ENCODE results near the gene RAE1.

Gene RAE1, protein sequence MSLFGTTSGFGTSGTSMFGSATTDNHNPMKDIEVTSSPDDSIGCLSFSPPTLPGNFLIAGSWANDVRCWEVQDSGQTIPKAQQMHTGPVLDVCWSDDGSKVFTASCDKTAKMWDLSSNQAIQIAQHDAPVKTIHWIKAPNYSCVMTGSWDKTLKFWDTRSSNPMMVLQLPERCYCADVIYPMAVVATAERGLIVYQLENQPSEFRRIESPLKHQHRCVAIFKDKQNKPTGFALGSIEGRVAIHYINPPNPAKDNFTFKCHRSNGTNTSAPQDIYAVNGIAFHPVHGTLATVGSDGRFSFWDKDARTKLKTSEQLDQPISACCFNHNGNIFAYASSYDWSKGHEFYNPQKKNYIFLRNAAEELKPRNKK

DNA sequence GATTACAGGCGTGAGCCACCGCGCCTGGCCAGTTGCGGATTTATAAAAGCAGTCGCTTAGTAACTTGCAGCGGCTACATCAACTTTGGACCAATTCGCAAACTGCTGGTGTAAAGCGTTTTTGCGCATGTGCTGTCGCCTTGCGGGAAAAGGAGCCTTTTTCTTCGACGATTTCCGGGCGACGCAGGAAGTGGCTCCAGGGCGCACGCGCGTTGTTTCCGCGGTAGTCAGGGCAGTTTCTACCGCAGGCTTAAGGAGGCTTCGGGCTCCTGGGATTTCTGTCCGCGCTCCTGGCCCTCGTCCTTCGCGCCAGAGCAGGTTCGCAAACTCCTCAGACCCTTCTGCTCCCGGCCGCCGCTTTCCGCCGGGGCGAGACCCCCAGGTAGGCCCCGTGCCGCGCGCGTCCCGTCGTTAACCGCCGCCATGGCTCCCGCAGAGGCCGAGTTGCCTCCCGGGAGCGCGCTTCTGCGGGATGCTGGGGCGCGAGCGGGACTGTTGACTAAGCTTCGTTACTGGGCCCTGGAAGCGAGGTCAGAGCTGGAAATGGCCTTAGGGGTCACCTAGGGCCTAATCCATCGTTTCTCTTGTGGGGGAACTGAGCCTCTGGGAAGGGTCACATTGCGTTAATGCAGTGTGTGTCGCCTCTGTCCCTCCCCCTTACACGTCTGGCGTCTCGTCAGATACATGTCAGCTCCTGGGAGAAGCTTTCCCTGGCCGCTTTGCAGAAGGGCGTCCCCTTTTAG is at the start of gene RAE1:
TSS of gene RAE1 (plus strand) at position 214 of the 742 bp plus-strand sequence. CDS start 2,784 bp downstream, outside the sequence.
- peak; percentile 89 for DNase-seq (ENCODE audit: low read depth)

DNA sequence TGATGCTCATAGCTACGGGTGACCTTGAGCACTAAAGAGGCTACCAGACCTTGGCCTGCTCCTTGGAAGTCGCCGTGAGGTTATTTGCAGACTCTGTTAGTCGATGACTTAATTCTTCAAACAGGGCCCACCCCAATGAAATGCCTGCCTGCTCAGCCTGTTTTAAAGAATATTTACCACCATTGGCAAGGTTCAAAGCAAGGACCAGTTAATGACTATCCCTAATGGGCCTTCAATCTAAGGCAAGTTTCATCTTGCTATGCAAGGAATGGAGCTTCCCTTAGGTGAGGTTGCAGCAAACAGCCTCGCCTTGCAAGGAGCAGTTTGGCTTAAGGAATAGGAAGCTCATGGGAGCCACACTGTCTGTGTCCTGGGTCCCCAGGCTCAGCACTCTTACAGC is 44.3 kb upstream of the RAE1 start:
- no peak for DNase-seq (ENCODE audit: low read depth)

DNA sequence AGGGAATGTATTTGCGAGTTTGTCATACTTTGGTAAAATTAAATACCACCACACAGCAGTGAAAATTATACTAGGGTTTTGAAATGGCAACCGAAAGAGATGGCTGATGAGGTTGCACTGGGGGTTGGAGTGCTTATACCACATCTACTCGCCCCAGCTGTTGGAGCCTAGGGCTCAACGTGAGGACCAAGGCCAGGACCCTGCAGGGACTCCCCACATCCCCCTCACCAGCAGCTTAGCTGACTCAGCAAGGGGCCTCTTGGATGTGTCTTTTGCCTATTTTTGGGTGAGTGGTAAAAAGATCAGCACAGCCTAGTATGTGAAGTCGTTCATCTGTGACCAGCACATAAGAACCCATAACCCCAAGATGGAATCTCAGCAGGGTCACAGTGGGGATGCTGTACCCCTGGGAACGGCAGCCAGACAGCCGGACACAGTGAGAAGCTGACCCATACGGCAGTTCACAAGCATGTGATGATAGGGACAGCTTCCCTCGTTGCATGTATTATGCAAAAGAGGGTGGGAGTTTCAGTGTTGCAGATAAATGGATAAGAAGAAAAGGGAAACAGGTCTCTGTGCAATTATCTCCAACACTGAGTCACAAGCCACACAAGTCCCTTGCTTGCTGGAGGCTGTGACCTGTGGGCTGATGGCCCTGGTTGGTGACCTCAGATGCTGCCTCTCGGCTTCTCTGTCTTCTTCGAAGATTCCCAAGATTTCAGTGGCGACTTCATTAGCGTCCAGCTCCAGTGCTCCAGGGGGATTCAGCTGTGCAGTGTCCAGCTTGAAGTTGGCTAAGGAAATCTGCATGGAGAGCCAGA is 42.4 kb upstream of the RAE1 start:
- DNase-seq (ENCODE audit: low read depth), result no peak

DNA sequence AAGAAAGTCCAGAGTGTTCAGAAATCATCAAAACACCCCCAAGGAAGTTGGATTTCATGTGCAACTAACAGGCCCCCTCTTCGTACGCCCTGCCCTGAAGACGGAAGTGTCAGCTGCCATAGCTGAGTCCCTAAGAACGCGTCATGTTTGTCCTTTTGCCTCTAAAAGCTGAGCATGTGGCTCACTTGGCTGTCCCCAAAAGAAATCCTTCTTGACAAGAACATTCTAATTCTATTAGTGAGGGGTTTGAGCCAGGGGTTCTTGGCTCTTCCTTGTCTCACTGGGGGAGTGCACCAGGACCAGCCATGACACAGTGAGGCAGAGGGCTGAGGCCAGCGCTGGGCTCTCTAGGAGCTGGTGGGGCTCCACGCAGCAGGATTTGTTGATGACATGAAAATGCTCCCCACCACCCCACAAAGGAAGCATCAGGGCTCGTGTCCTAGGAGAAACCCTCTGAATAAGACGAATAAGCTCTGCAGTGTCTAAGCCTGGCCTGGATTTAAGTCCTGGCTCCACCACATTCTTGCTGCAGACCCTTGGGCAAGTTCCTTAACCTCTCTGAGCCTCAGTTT is 41.4 kb upstream of the RAE1 start:
- DNase-seq (ENCODE audit: low read depth), result no peak

DNA sequence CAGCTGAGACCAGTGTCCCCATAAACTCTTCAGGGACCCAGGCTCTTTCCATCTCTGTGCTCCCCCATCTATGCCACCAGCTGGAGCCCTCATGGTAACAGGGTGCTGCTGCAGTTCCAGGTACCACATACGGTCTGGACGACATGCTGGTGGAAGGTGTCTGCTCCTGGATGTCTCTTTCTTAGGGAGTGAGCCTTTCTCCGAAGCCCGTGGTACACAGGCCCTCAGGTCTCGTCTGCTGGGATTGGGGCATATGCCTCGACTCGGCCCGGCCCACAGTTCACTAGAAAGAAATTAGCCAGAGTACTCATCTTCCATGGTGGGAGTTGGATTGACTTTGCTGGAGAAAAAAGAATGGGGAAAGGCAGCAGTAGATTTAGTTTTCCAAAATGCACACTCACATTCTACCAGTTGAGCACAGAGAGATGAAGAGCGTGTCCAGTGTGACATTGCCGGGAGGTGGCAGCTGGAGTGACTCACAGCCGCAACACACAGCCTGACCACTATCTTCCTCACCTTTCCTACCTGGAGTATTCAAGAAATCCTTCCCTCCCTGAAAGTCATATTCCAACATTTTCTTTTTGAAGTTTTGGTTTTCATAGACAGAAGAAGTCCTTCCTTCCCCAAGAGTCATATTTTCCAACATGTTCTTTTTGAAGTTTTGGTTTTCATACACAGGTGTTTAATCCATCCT is 40.1 kb upstream of the RAE1 start:
- no peak for DNase-seq (ENCODE audit: low read depth)

DNA sequence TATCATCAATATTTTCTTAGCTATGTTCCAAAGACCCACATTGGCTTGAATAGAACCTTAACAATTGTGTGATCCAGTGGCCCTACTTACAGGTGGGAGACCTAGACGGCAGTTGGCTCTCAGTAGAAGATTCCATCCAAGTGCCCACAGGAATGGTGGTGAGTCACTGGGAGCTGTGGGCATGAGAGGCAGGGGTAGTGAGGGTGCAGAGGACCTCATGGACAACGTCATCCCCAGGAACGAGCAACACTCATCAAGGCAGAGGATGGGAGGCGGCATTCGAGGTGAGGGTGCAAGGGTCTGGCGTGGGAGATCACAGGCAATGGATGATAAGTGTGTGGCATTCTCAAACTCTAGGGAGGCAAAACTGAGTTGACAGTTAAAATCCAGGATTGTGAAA is 38.9 kb upstream of the RAE1 start:
- DNase-seq (ENCODE audit: low read depth), result no peak

DNA sequence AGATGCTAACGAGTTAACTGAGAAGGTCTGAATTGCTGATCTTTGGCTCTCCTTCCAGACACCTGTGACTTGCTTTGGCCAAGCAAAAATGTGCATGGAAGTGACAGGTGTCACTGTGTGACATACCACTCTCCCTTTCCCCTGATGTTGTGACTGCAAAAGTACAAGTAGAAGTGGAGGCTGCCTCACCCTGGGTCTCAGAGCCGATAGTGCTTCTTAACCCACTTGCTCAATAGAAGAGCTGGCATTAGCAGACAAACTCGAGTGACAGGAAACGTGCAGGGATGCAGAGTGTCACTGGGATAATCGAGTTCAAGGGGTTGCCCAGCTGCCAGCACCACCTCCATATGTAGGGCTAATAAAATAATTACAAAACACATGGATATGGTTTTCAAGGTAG is 37.8 kb upstream of the RAE1 start:
- no peak for DNase-seq (ENCODE audit: low read depth)

DNA sequence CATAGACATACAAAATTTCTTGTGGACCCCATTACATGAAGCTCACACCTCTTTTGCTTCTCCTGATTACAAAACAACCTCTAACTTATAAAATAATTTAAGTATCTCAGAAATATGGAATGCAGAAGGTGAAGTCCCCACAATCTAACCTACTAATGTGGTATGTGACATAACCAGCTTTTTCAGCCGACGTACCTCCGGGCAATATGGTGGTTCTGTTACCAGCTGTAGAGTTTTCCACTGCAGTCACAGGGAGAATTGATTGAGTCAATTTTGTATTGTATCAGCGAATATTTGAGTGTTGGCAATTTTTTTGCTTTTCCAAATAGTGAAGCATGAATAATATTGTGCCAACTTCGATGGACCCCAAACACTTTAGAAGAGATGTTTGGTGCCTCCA is 37.1 kb upstream of the RAE1 start:
- DNase-seq (ENCODE audit: low read depth), result no peak

DNA sequence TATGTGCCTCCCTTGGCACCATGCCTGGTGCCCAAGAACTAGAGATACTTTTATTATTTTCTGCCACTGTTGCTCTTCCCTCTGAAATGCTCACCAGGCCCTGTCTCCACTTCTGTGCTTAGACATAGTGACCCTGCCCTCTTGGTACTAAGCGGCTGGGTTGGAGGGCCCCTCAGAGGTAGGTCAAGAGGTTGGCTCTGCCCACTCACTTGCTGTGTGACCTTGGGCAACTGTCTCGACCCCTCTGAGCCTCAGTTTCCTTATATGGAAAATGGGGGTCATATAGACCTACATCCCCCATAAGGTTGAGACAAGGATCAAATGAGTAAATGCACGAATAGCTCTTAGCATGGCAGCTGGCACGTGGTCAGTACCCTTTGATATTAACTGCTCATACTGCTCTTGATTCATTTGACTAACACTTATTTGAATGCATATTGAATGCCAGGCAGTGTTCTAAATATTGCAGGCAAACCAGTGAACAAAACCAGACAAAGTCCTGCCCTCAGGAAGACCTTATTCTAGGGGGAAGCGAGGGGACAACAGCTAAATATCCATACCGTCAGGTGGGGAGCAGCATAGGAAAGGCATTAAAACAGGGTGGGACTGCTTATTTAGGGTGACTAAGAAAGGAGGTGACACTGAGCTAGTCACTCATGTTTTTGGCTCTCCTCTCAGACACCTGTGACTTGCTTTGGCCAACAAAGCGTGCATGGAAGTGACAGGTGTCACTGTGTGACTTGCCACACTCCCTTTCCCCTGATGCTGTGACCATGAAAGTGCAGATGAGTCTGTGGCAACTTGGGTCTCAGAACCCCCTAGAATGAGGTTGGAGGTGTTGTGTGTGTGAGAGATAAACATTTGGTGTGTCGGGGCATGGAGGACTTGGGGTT is 35.7 kb upstream of the RAE1 start:
- no peak for DNase-seq (ENCODE audit: low read depth)

DNA sequence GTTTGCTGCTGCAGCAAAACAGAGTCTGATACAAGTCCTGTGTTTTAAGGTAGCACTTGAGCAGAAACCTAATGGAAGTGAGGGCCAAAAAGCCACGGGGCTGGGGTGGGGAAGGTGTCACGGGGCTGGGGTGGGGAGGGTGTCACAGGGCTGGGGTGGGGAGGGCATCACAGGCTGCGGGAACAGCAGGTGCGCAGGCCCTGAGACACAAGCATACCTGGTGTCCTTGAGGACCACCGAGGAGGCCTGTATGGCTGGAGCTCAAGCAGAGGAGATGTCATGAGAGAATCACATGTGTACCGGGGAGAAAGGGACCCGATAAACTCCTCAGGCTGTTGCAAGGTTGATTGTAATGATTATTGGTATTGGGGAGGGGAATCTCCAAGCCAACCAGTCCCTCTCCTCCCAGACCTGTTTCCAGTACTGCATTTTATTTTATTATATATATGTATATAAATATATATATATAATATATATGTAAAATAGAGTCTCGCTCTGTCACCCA is 35.0 kb upstream of the RAE1 start:
- DNase-seq (ENCODE audit: low read depth), result no peak

DNA sequence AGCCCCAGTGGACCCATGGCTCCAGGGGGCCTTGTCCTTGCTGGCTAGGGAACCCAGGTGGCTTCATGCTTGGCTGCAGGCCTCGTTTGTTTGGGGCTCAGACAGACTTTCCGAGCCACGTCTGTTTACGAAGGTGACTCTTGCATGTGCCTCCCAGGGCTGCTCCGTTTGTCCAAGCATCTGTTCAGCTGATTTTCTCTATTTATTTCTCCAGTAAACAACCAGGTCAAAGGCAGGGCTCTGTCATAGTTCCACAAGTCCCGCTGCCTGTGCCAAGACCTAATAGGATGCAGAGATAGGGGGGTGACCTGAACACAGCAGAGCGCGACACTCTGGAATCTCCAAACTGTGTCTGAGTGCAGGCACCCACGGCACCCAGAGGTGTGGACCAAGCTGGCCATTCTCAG is 34.3 kb upstream of the RAE1 start:
- no peak for DNase-seq (ENCODE audit: low read depth)

DNA sequence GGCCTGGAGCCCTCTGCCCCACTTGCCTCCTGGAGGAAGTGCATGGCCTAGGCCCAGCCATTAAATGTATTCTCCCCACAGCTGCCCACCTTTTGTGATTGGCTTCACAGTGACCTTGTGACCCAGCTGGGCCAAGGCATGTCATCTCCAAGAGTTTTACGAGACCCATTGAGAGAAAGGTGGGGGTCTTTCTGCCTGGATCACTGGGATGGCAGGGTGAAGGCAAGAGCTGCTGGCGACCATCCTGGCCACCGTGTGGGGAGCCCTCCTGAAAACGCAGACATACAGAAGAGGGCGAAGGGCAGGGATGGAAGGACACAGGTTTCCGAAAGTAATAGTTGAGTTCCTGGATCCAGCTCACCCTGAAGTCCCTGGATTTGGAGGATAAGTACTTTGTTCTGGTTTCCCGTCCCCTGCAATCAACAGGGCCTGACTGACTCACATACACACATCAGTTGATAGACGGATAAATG is 33.7 kb upstream of the RAE1 start:
- no peak for DNase-seq (ENCODE audit: low read depth)

DNA sequence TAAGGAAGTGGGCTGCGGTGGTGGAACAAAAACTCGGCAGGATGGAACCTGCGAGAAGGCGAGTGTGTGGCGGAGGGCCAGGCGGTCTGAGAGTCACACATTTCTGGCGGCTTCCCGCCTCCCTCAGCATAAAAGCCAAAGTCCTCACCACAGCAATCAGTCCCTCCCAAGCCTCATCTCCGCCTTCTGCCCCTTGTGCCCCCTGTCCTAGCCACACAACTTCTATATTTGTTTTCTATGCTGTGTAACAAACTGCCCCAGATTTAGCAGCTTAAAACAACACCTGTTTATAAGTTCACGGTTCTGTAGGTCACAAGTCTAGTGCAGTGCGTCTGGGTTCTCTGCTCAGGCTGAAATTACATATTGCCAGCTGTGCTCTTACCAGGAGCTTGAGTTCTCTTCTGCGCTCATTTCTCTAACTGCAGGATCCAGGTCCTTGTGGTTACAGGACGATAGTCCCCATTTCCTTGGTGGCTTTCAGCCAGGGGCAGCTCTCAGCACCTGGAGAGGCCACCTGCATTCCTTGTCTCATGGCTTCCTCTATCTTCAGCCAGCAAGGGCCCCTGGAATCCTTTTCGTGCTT is 33.2 kb upstream of the RAE1 start:
- no peak for DNase-seq (ENCODE audit: low read depth)

DNA sequence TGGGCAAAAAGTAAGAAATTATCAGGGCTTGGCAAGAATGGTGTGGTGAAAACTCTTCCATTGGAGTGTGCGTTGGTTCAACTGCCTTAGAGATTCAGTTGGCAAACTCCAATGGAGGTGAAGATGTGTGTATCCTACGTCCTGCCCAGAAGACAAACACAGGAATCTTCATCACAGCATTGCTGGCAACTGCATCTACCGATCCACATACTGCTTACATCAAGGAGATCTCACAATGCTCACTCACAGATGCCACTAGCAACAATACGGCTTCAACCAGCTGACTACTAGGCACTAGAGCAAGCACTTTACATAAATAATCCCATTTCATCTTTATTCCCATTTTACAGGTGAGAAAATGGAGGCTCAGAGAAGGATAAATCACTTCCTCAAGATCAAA is 31.5 kb upstream of the RAE1 start:
- no peak for DNase-seq (ENCODE audit: low read depth)

DNA sequence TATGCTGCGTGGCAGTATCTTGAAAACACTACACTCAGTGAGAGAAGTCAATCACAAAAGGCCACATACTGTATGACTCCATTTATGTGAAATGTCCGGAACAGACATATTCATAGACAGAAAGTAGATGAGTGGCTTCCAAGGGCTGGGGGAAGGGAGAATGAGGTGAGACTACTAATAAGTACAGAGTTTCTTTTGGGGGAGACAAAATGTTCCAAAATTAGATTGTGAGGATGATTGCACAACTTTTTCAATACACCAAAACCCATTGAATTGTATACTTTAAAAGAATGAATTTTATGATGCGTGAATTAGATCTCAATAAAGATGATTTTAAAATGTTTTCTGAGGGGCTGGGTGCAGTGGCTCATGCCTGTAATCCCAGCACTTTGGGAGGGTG is 30.7 kb upstream of the RAE1 start:
- DNase-seq (ENCODE audit: low read depth), result no peak

DNA sequence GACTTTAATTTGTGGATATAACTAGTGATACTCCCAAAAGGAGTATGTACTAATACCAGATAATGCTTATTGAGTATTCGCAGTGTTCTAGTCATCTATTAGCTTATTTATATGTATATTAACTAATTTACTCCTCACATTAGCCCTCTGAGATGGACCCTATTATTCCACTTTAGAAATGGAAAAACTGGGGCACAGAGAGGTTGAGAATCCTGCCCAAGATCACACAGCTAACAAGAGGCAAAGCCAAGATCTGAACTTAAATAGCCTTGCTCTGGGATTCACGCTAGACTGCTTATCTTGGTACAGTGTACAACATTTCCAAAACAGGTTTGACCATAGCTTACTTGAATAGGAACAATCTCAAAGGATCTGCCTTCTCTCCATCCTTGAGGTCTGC is 29.9 kb upstream of the RAE1 start:
- no peak for DNase-seq (ENCODE audit: low read depth)

DNA sequence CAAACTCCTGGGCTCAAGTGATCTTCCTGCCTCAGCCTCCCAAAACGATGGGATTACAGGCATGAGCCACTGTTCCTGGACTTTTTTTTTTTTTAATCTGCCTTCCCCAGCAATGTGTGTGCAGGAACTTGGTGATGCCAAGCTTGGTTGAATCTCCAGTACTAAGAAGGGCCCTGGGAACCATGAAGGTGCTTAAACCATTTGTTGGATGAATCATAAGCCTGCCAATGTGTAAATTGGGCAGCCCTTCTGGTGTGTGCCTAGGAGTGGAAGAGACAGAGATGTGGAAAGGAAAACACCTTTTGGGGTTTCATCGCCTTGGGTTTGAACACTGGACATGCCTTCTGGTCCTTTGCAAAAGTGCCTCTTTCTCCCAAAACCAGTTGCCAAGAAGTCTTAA is 28.6 kb upstream of the RAE1 start:
- DNase-seq (ENCODE audit: low read depth), result no peak

DNA sequence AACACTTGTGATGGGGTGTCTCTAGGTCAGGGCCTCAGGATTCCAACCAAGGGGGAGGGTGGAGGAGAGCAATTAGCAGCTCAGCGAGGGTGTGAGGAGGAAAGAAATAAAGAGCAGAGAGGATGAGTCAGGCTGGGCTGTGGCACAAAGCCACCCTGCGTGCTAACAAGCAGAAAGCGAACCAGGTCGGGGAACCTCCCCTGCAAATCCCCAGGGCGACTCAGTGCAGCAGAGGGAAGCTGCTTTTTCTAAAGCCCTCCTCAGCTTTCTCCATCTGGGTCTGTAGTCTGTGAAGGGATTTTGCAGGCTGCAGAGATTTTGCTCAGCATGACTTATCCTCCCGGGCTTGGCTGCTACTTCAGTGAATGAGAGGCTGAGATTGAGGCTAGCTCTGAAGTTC is 28.0 kb upstream of the RAE1 start:
- no peak for DNase-seq (ENCODE audit: low read depth)

DNA sequence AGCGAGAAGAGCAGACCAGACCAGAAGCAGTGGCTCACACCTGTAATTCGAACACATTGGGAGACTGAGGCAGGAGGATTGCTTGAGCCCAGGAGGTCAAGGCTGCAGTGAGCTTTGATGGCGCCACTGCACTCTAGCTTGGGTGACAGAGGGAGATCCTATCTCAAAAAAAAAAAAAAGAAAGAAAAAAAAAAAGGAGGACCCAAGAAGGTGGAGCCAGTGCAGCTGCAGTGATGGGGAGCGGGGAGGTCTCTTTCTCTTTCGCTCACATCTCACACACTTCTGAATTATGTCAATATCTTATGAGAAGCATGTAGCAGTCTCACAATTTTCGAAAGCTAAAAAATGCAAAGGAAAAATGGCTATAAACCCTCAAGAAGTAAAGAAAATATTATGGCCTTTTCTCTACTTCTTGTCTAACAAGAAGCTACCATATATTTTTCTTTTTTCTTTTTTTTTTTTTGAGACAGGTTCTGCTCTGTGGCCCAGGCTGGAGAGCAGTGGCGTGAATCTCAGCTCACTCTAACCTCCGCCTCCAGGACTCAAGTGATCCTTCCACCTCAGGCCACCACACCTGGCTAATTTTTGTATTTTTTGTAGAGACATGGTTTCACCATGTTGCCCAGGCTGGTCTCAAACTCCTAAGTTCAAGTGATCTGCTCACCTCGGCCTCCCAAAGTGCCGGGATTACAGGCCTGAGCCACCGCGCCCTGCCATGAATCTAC is 25.3 kb upstream of the RAE1 start:
- DNase-seq (ENCODE audit: low read depth), result no peak
